Sigmoid colon (tissue), 7 donors: ENCODE measurements around the gene SPINK2. TPM values are rescaled to one million over a fixed set of nuclear protein-coding genes. Genes with fewer than 3 reads are reported as not detected.
A peak's percentile ranks its signal among the peaks of the same experiment; 100 is the strongest.

Experiments used
- DNase-seq: peaks from one replicate; pipeline ENCODE4 v3.0.0-alpha.2; 2019
- H3K27ac ChIP-seq, 4 donors: fragments of 200-600 bp; sonication (generic); one replicate each; pipeline ENCODE4 v1.5.1; 2016 to 2019; ENCODE audit warnings: mild to moderate bottlenecking in 1 of 4
- H3K27me3 ChIP-seq, 3 donors: fragments of 200-600 bp; sonication (generic); one replicate each; pipeline ENCODE4 v1.5.1; 2019; ENCODE audit warnings: mild to moderate bottlenecking in 1 of 3
- H3K36me3 ChIP-seq, 4 donors: fragments of 200-600 bp; sonication (generic); one replicate each; pipeline ENCODE4 v1.5.1; 2016 to 2019
- H3K4me1 ChIP-seq, 4 donors: fragments of 200-600 bp; sonication (generic); one replicate each; pipeline ENCODE4 v1.5.1; 2017 to 2019
- H3K4me3 ChIP-seq, 4 donors: fragments of 200-600 bp; sonication (generic); one replicate each; pipeline ENCODE4 v1.5.1; 2017 to 2019; ENCODE audit warnings: mild to moderate bottlenecking in 2 of 4, moderate library complexity in 1 of 4
- H3K9me3 ChIP-seq, 4 donors: fragments of 200-600 bp in 3 of 4; sonication (generic) in 3 of 4; one replicate each; pipeline versions ENCODE4 v1.5.1 to v1.6.1; 2013 to 2019
- EP300 ChIP-seq, 4 donors: sonication (generic); formaldehyde crosslinking; IDR thresholded peaks; one replicate each; pipeline ENCODE4 v1.6.1; 2017; ENCODE audit warnings: antibody characterized with exemption in 4 of 4
- POLR2A ChIP-seq, 2 donors: fragments of 450-650 bp; IDR thresholded peaks; one replicate each; pipeline ENCODE4 v1.6.1; 2016; ENCODE audit warnings: antibody characterized with exemption in 2 of 2, mild to moderate bottlenecking in 2 of 2, moderate library complexity in 2 of 2
- POLR2AphosphoS5 ChIP-seq, 4 donors: sonication (generic); formaldehyde crosslinking; IDR thresholded peaks; one replicate each; pipeline ENCODE4 v1.6.1; 2017; ENCODE audit warnings: antibody characterized with exemption in 4 of 4
- WGBS, 2 donors: extraction: QIAGEN DNeasy Blood & Tissue Kit; methylation state at CpG; one replicate each; pipeline ENCODE4 v1.1.7; 2013; 5-methylcytosine and 5-hydroxymethylcytosine counted together
- intact Hi-C: fragments of 100-400 bp; cut with DNase I; formaldehyde crosslinking; loops from one replicate; pipeline ENCODE4 v1.15.1; 2023
- polyA plus RNA-seq, 3 donors: library from polyadenylated mRNA; stranded (reverse); fragments of 200-250 nt; gene quantifications; one replicate each; pipeline ENCODE4 v1.2.3, GENCODE V29; 2013
- total RNA-seq, 4 donors: library from RNA; depleted of rRNA; stranded (reverse); fragments of >200 nt; gene quantifications; one replicate each; pipeline ENCODE4 v1.1.0, GENCODE V29; 2016
- TF ChIP-seq, protein P1 (sequence below), 4 experiments: fragments of 450-650 bp in 3 of 4; fragments of 200-600 bp in 1 of 4; IDR thresholded peaks; one replicate each; pipeline ENCODE4 v1.5.1; 2016 to 2019; ENCODE audit warnings: antibody characterized with exemption in 4 of 4, mild to moderate bottlenecking in 3 of 4, moderate library complexity in 2 of 4
- donor health status: healthy with polysubstance abuse.
- donor health status: Bipolar disorder and iron deficiency.
- donor health status: healthy.

Gene SPINK2
- total and polyA plus RNA-seq, 7 donors, result 0.99 to 4.6 TPM; not detected in 5

GRCh38 chr4:56803471-56803870 is 18.0 kb downstream of the SPINK2 start:
- Histone ChIP-seq H3K9me3 (no peaks in the 10 kb centered on the region), H3K36me3 (no peaks in the 10 kb centered on the region), H3K4me1 (peaks cover 0 to 13% (median 13%) of the 10 kb centered on the region in 4 donors), H3K27ac (no peak overlapping the region), H3K4me3 (no peak overlapping the region), H3K27me3 (no peaks in the 10 kb centered on the region)
- DNase-seq, result no peak
- 3 to 12% methylated on average over 2 of the region's 2 CpGs for WGBS, 2 donors
- TF ChIP-seq POLR2AphosphoS5 (IDR thresholded peaks at IDR 0.05) (no peak), EP300 (IDR thresholded peaks at IDR 0.05) (no peak), POLR2A (IDR thresholded peaks at IDR 0.05) (no peak)
- TF ChIP-seq, protein P1, sequence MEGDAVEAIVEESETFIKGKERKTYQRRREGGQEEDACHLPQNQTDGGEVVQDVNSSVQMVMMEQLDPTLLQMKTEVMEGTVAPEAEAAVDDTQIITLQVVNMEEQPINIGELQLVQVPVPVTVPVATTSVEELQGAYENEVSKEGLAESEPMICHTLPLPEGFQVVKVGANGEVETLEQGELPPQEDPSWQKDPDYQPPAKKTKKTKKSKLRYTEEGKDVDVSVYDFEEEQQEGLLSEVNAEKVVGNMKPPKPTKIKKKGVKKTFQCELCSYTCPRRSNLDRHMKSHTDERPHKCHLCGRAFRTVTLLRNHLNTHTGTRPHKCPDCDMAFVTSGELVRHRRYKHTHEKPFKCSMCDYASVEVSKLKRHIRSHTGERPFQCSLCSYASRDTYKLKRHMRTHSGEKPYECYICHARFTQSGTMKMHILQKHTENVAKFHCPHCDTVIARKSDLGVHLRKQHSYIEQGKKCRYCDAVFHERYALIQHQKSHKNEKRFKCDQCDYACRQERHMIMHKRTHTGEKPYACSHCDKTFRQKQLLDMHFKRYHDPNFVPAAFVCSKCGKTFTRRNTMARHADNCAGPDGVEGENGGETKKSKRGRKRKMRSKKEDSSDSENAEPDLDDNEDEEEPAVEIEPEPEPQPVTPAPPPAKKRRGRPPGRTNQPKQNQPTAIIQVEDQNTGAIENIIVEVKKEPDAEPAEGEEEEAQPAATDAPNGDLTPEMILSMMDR (IDR thresholded peaks at IDR 0.05), result no peak
- intact Hi-C loops, result loop anchor here (5.0 kb wide), 1 partner anchor 296 kb away; the partner anchor contains the start of gene ARL9

GRCh38 chr4:56799824-56800756 is 21.4 kb downstream of the SPINK2 start:
- peak; percentile 93 for DNase-seq
- H3K27ac ChIP-seq, result peak overlapping the region; percentile 70 to 81 (median 78)
- TF ChIP-seq EP300 (IDR thresholded peaks at IDR 0.05) (no peak), POLR2AphosphoS5 (IDR thresholded peaks at IDR 0.05) (peak; percentile 8 to 57 (median 42)), POLR2A (IDR thresholded peaks at IDR 0.05) (no peak)
- TF ChIP-seq, protein P1 (IDR thresholded peaks at IDR 0.05), result peak; percentile 77 to 92 (median 87)
- 7 to 9% methylated on average over 19 of the region's 19 CpGs for WGBS, 2 donors
- H3K36me3 ChIP-seq, result no peaks in the 10 kb centered on the region
- H3K4me1 ChIP-seq, result peaks cover 0 to 21% (median 20%) of the 10 kb centered on the region in 4 donors
- H3K9me3 ChIP-seq, result no peaks in the 10 kb centered on the region
- no peaks in the 10 kb centered on the region for H3K27me3 ChIP-seq
- peak overlapping the region; percentile 46 to 64 (median 56) for H3K4me3 ChIP-seq
- intact Hi-C loops, result loop anchor here (1.0 to 5.0 kb wide), 4 partner anchors 71 to 293 kb away; partner anchors contain the start of gene ARL9

DNA sequence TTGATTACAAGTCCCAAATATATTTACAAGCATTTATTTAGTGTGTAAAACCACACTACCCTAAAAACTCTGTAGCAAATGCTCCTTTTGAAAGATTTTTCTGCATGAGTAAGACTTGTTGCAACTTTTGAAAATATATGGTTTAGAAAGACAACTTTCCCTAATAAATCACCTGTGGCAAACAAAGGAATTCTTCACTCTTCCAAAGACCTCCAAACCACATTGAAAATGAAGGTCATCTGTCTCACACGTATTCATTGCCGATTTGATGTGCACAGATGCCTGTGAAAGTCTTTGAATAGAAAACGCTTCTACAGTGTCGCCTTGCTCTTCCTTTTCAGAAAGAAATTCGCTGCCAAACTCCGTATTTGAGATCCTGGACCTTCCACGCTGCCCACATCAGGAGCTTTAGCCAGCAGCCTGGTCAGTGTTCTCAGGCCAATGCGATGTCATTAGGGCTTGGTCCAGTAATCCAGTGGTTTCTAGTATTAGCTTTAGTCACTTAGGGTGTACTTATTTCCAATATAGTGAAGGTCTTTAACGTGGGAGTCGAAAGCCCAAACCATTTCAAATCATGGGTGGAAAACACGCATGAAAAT is 22.2 kb downstream of the SPINK2 start:
- Histone ChIP-seq H3K36me3 (no peaks in the 10 kb centered on the region), H3K4me3 (peak overlapping the region; percentile 46 to 64 (median 56)), H3K27me3 (no peaks in the 10 kb centered on the region), H3K9me3 (no peaks in the 10 kb centered on the region), H3K4me1 (peaks cover 0 to 21% (median 20%) of the 10 kb centered on the region in 4 donors), H3K27ac (peak overlapping the region; percentile 70 to 81 (median 78))
- WGBS, 2 donors, result 77 to 90% methylated on average over 11 of the region's 11 CpGs
- DNase-seq, result no peak
- no peak for TF ChIP-seq EP300 (IDR thresholded peaks at IDR 0.05)
- intact Hi-C loops, result loop anchor here (2.0 kb wide), 1 partner anchor 70 kb away; no protein-coding TSS in a partner anchor

DNA sequence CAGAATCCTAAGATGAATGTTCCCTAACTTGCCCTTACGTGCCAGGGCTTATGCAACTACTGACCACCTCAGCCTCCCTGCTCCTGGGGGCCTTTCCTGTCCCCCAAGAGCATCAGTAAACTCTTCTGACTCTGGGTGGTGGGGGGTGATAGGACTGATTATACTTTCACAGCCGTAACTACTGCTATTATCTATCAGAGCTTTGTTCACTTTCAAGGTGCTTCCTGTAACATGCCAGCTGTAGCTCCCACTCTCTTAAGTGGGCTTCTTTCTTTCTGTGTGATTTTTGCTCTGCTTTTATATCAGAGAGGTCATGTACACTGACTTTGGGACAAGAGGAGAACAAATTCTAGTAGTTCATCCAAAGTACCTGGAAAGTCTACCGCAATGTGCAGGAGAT is 25.3 kb downstream of the SPINK2 start:
- TF ChIP-seq, protein P1 (IDR thresholded peaks at IDR 0.05), result no peak
- TF ChIP-seq POLR2A (IDR thresholded peaks at IDR 0.05) (no peak), EP300 (IDR thresholded peaks at IDR 0.05) (no peak), POLR2AphosphoS5 (IDR thresholded peaks at IDR 0.05) (no peak)
- DNase-seq, result no peak
- intact Hi-C loops, result no loop called here
- Histone ChIP-seq H3K27me3 (no peaks in the 10 kb centered on the region), H3K4me3 (no peak overlapping the region), H3K27ac (no peak overlapping the region), H3K9me3 (no peaks in the 10 kb centered on the region), H3K36me3 (no peaks in the 10 kb centered on the region), H3K4me1 (peaks cover 0 to 21% (median 20%) of the 10 kb centered on the region in 4 donors)
- WGBS, 2 donors, result 80 to 88% methylated on average over 3 of the region's 3 CpGs

DNA sequence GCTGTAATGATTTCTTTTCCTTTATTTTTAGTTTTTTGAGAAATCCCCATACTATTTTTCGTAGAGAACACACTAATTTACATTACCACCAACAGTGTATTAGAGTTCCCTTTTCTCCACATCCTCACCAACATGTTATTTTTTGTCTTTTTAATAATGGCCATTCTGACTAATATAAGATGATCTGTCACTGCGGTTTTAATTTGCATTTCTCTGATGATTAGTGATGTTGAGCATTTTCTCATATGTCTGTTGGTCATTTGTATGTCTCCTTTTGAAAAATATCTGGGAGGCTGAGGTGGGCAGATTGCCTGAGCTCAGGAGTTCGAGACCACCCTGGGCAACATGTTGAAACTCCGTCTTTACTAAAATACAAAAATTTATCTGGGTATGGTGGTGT is 30.2 kb downstream of the SPINK2 start:
- no peaks in the 10 kb centered on the region for H3K27me3 ChIP-seq
- DNase-seq, result no peak
- no peak overlapping the region for H3K4me3 ChIP-seq
- H3K27ac ChIP-seq, result no peak overlapping the region
- H3K36me3 ChIP-seq, result no peaks in the 10 kb centered on the region
- intact Hi-C loops, result no loop called here
- WGBS, 2 donors, result 89 to 91% methylated on average over 4 of the region's 4 CpGs
- peaks cover 0 to 16% (median 15%) of the 10 kb centered on the region in 4 donors for H3K4me1 ChIP-seq
- no peak for TF ChIP-seq EP300 (IDR thresholded peaks at IDR 0.05)
- TF ChIP-seq, protein P1 (IDR thresholded peaks at IDR 0.05), result no peak
- TF ChIP-seq POLR2A (IDR thresholded peaks at IDR 0.05), result no peak
- TF ChIP-seq POLR2AphosphoS5 (IDR thresholded peaks at IDR 0.05), result no peak
- no peaks in the 10 kb centered on the region for H3K9me3 ChIP-seq
